NB4 (cell line): Measurements from ENCODE around the gene RNF182.
"Not testable (repeated sequence)": the region's sequence is repeated elsewhere in the genome, so short reads cannot be mapped to it uniquely, and the experiment has no call there.

Experiments
- DNase-seq: peaks from one replicate; pipeline ENCODE4 v3.0.0; 2010; ENCODE audit warnings: low read depth
- H3K4me3 ChIP-seq: one replicate; pipeline ENCODE4 v1.5.1; 2011; ENCODE audit warnings: mild to moderate bottlenecking, low read depth, low read length, moderate library complexity
- MYC ChIP-seq: IDR thresholded peaks from 2 replicates; pipeline ENCODE4 v1.6.1; 2011; ENCODE audit warnings: low read depth, low read length
- POLR2A ChIP-seq: IDR thresholded peaks from 2 replicates; pipeline ENCODE4 v1.6.1; 2011; ENCODE audit warnings: mild to moderate bottlenecking; ENCODE audit not compliant: insufficient read length; ENCODE audit errors: extremely low read depth
- TF ChIP-seq, protein P1 (sequence below): IDR thresholded peaks from 2 replicates; pipeline ENCODE4 v1.6.1; 2011; ENCODE audit warnings: low read depth, low read length
- TF ChIP-seq, protein P2 (sequence below): IDR thresholded peaks from one replicate; pipeline ENCODE4 v1.5.1; 2012; ENCODE audit warnings: low read depth, low read length

Gene RNF182

GRCh38 chr6:13965582-13966127, 40.9 kb downstream of the RNF182 start:
- TF ChIP-seq, protein P1, sequence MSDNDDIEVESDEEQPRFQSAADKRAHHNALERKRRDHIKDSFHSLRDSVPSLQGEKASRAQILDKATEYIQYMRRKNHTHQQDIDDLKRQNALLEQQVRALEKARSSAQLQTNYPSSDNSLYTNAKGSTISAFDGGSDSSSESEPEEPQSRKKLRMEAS: no peak
- TF ChIP-seq, protein P2, sequence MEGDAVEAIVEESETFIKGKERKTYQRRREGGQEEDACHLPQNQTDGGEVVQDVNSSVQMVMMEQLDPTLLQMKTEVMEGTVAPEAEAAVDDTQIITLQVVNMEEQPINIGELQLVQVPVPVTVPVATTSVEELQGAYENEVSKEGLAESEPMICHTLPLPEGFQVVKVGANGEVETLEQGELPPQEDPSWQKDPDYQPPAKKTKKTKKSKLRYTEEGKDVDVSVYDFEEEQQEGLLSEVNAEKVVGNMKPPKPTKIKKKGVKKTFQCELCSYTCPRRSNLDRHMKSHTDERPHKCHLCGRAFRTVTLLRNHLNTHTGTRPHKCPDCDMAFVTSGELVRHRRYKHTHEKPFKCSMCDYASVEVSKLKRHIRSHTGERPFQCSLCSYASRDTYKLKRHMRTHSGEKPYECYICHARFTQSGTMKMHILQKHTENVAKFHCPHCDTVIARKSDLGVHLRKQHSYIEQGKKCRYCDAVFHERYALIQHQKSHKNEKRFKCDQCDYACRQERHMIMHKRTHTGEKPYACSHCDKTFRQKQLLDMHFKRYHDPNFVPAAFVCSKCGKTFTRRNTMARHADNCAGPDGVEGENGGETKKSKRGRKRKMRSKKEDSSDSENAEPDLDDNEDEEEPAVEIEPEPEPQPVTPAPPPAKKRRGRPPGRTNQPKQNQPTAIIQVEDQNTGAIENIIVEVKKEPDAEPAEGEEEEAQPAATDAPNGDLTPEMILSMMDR: no peak
- TF ChIP-seq MYC: no peak
- no peak for DNase-seq
- H3K4me3 ChIP-seq: no peak overlapping the region

GRCh38 chr6:13971303-13971702, 46.6 kb downstream of the RNF182 start:
- no peak overlapping the region for H3K4me3 ChIP-seq
- DNase-seq: no peak
- no peak for TF ChIP-seq POLR2A

DNA sequence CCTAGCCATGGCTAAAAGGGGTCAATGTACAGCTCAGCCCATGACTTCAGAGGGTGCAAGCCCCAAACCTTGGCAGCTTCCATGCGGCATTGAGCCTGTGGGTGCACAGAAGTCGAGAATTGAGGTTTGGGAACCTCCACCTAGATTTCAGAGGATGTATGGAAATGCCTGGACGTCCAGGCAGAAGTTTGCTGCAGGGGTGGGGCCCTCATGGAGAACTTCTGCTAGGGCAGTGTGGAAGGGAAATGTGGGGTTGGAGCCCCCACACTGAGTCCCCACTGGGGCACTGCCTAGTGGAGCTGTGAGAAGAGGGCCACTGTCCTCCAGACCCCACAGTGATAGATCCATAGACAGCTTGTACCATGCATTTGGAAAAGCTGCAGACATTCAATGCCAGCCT, 47.9 kb downstream of the RNF182 start:
- DNase-seq, H3K4me3 ChIP-seq: not testable (repeated sequence)

- not testable (repeated sequence) for H3K4me3 ChIP-seq, DNase-seq
These were observed 48.7 kb downstream of the RNF182 start for GRCh38 chr6:13973422-13973821.

- DNase-seq: no peak
- TF ChIP-seq, protein P1: no peak
- TF ChIP-seq MYC (no peak), POLR2A (no peak)
- TF ChIP-seq, protein P2: no peak
- H3K4me3 ChIP-seq: no peak overlapping the region
These were observed 53.4 kb downstream of the RNF182 start for GRCh38 chr6:13978102-13978640.

DNA sequence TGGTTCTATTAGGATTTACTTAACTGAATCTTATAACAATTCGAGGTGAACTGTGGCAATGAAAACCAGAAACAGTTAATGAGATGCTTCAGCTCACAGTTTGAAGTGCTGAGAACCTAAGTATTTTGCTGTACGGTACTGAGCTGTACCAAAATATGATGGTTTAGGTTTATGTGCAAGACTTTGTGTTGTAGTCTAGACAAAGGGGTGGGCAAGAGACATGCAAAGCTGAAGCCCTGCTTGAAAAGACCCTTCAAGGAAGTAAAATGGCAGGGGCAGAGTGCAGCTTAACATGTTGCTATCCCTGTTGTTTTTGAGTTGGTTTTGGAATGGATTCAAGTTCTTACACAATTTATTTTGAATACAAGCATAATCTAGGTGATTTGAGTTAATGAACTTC, 54.0 kb downstream of the RNF182 start:
- H3K4me3 ChIP-seq: no peak overlapping the region
- TF ChIP-seq, protein P1: no peak
- TF ChIP-seq POLR2A (no peak), MYC (no peak)
- DNase-seq: no peak

DNA sequence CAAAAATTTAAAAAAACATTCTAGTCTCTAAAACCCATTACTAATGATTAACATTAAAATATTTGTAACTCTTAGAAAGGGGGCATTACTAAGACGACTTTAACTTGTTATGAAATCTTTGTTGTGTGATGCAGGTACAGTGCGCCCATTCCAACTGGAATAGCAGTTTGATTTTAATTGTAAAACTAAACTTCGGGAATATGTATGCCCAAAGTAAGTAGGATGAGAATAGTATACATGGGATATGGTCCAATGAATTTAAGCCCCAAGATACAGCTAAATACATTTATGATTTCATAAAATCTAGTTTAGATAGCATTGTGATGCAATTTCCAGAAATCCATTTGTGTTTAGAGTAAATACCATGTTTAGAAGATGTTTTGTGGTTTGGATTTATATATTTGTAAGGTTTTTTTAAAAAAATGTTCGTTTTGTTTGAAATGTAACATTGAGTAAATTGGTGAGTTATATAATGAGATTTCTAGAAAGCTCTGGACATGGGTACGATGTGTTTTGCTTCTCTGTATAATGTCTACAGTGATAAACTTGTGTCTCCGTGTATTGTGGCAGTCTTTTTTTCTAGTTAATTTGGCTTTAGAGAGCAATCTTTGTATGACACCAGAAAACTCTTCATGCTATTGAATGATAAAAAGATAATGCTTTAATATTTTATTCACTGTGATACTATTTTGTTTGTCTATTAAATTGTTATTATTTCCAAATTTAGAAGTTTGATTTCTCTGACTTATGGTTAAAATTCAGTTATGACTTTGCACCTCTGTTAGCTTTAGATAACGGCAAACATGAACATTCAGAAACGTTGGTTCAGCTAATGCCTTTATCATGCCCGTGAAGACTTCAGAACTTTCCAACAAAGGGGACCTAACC, 54.8 kb downstream of the RNF182 start:
- H3K4me3 ChIP-seq: no peak overlapping the region
- DNase-seq: no peak
- no peak for TF ChIP-seq MYC
- no peak for TF ChIP-seq POLR2A
- TF ChIP-seq, protein P2: no peak
- TF ChIP-seq, protein P1: no peak

DNA sequence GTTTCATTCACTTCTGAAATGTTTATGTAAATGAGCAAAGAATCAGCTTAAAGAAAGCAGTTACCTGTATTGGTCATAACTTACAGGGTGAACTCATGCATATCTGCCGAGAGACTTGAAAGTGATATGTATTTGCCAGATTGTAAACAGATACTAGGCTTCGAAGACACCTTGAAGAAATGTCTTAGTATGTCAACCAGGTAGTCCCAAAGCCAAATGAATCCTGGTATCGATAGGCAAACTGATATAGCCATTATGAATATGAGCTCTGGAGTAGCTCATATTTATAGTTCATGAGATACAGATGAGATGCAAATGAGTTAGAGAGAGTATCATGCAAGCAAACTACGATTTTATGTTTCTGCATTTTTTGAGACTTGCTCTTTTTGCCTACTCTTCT, 55.8 kb downstream of the RNF182 start:
- TF ChIP-seq, protein P1: no peak
- no peak overlapping the region for H3K4me3 ChIP-seq
- DNase-seq: no peak
